Jurkat, Clone E6-1 (cell line): Measurements from ENCODE around the gene IPCEF1.

Experiments
- DNase-seq: peaks from one replicate; pipeline ENCODE4 v3.0.0-alpha.2; 2011; ENCODE audit warnings: low read depth, low spot score
- H3K4me3 ChIP-seq: 2 replicates; pipeline ENCODE4 v1.5.1; 2011; ENCODE audit warnings: mild to moderate bottlenecking, low read length, control low read depth, moderate library complexity

IPCEF1 gene

DNA sequence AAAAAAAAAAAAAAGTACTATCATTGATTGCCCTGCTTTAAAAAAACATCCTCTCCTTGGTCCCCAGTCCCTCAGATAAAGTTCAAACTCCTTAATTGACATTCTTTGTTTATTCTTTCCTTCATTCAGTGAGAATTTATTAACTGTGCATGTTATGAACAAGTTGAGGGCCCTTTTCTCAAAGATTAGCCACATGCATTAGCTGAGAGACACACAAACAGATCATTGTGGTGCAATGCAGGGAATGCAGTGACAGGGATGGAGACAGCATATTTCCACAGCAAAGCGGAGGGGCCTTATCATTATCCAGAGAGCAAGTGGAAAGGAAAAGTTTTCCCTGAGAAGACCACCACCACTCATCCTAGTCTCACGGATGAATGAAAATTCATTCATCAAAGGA, 21.9 kb upstream of the IPCEF1 start:
- no peak for DNase-seq
- H3K4me3 ChIP-seq, result no peak overlapping the region

DNA sequence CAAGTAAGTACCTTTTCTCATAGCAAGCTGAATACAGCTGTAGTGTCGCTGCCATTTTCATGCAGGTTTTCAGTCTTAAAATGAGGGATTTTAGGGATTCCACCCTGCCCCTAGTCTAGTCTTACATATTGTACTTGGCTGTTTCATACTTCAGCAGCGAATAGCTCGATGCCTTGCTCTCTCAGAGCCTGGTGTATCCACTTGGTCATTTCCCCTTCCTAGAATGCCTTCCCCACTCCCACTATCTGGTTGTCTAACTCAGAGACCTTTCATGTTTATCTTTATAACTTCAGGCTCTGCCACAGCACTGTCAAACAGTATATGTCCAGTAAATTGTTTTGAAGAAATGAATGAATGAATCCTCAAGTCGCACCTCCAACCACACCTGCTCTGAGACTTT, 21.1 kb upstream of the IPCEF1 start:
- no peak overlapping the region for H3K4me3 ChIP-seq
- DNase-seq, result no peak

DNA sequence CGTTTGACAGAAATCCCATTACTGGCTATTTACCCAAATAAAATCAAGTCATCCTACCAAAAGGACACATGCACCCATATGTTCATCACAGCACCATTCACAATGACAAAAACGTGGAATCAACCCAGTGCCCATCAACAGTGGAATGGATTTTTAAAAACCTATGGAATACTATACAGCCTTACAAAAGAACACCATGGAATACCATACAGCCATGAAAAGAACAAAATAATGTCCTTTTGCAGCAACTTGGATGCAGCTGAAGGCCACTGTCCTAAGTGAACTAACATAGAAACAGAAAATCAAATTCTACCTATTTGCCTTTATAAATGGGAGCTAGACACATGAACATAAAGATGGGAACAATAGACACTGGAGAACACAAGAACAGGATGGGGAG, 17.4 kb upstream of the IPCEF1 start:
- no peak for DNase-seq
- no peak overlapping the region for H3K4me3 ChIP-seq

DNA sequence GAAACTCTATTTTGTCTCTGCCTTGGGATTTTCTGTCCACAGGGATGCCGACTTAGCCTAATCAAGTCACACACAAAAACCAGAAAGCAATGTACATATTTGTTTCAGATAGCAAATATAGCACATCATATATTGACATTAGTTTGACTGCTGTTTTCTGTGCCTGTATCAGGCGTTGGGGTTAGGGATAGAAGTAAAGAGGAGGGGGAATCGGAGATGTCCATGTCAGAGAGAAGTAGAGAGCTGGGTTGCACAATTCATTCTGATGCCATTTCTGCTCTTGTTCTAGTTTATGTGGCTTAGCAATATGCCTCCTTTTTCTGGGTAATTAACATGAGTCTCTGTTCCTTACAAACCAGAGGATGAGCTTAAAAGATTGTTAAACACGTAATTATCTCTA, 14.7 kb upstream of the IPCEF1 start:
- DNase-seq, result no peak

DNA sequence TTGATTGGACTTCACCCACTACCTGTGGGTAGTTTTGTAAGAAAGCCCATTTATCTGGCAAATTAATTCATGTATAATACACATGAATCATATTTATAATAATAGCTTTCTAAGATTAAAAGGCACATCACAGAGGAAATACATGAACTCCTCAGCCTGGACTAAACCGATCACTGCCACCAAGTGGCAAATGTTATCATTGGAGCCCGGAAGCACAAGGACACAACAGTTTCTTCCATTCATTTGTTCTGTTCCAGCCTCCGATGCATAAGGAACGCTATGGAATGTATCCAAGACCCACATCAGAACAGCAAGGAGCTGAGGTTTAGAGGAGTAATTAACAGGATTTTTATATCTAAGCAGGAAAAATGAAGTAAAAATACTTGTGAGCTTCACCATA, 13.9 kb upstream of the IPCEF1 start:
- no peak overlapping the region for H3K4me3 ChIP-seq
- DNase-seq, result no peak

More for the DNA sequence above, 14.7 kb upstream of the IPCEF1 start:
- H3K4me3 ChIP-seq, result no peak overlapping the region

- H3K4me3 ChIP-seq, result no peak overlapping the region
Observed at GRCh38 chr6:154367839-154368695, 11.5 kb upstream of the IPCEF1 start.

GRCh38 chr6:154367336-154367735, 10.7 kb upstream of the IPCEF1 start:
- no peak for DNase-seq
- H3K4me3 ChIP-seq, result no peak overlapping the region

More at GRCh38 chr6:154367839-154368695, 11.5 kb upstream of the IPCEF1 start:
- no peak for DNase-seq

DNA sequence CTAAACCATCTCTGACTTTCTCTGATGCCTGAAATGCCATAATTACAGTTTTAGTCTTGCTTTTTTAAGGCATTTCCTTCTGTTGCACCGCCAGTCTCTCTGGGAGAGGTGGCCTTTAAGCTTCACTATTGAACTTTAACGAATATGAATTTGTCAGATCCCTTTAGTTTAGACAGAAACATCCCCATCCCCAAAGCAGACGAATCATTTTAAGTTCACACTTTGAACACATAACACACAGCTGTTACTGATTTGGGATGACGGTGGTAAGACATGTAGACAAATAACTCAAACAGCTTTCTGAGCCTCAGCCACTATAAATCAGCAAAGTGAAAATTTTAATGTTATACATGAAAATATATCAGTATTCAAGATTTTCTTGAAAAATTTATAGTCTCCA, 7.2 kb upstream of the IPCEF1 start:
- no peak for DNase-seq

DNA sequence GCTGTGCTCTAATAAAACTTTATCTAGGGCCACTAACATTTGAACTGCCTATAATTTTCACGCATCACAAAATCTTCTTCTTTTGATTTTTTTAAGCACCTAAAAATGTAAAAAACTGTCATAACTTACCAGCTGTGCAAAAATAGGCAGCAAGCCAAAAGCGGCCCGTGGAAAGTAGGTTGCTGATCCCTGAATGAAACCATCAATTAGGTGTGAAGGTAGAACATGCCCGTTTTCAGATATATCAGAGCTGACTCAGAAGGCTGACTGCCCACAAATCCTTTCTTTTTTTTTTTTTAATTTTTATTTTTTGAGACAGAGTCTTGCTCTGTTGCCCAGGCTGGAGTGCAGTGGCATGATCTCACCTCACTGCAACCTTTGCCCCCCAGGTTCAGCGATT, 4.9 kb upstream of the IPCEF1 start:
- no peak overlapping the region for H3K4me3 ChIP-seq
- DNase-seq, result no peak

More for the DNA sequence above, 7.2 kb upstream of the IPCEF1 start:
- no peak overlapping the region for H3K4me3 ChIP-seq

DNA sequence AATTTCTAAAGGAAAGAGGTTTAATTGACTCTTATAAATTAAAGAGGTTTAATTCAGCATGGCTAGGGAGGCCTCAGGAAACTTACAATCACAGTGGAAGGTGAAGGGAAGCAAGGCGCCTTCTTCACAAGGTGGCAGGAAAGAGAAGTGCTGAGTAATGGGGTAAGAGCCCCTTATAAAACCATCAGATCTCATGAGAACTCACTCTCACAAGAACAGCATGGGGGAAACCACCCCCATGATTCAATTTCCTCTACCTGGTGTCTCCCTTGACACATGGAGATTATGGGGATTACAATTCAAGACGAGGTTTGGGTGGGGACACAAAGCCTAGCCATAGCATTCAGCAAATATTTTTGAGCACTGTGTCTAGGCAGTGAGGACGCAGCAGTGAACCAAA, 3.9 kb upstream of the IPCEF1 start:
- no peak for DNase-seq
- H3K4me3 ChIP-seq, result no peak overlapping the region

- no peak overlapping the region for H3K4me3 ChIP-seq
- DNase-seq, result no peak
Observed at GRCh38 chr6:154359679-154360078, 3.1 kb upstream of the IPCEF1 start.

DNA sequence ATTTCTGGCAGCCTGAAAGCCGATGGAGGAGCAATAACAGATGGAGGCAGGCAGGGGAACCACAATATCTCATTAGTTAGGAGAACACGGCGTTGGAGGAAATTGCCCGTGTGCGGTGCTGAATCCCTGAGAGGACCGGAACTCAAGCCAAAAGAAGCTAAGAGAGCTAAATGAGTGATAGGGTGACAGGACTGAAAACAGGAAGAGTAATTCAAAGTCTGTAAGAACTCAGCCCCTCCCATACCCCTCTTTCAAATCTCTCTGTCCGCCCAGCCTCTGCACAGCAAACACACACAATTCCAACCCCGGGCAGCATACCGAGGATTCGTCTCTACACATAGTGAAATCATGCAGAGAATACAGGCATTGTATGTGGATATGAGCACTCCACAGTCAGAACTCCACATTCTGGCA, 2.6 kb upstream of the IPCEF1 start:
- DNase-seq, result no peak
- no peak overlapping the region for H3K4me3 ChIP-seq

DNA sequence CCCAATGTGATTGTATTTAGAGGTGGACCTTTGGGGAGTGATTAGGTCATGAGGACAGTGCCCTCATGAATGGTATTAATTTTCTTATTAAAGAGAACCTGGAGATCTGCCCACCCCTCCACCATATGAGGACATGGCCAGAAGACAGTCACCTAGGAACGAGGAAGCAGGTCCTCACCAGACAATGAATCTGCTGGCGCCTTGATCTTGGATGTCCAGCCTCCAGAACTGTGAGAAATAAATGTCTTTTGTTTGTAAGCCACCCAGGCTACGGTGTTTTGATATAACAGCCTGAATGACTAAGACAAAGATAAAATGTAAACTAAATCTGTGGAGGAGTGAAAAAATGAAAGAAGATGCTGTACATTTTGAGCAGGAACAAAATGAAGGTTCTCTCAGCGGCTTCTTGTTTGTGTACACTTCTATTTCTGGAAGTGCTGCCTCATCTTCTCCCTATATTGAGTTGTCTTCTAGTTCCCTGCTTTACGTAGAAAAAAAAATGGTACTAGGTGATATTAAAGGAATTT, 1.5 kb upstream of the IPCEF1 start:
- H3K4me3 ChIP-seq, result no peak overlapping the region
- no peak for DNase-seq

- no peak for DNase-seq
- H3K4me3 ChIP-seq, result no peak overlapping the region
Observed at GRCh38 chr6:154356113-154356512, 490 bp downstream of the IPCEF1 start.

GRCh38 chr6:154354265-154354777, 2.3 kb downstream of the IPCEF1 start:
- no peak for DNase-seq
- no peak overlapping the region for H3K4me3 ChIP-seq

DNA sequence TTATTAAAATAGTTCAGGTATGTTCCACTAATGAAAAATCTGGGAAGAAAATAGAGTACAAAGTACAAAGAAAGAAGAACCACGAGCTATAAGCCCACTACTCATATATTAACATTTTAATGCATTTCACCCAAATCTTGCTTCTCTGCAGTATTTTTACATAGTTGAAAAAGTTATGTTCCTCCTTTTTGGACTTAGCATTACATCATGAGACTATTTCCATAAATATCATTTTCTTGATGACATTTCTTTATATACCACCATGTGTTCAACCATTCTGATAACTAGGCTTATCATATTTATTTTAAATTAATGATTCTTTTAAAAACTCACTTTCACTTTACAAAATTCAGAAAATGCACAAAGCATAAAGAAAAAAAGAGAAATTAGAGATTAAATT, 3.0 kb downstream of the IPCEF1 start:
- no peak overlapping the region for H3K4me3 ChIP-seq
- DNase-seq, result no peak

- DNase-seq, result no peak
- H3K4me3 ChIP-seq, result no peak overlapping the region
Observed at GRCh38 chr6:154352898-154353585, 3.6 kb downstream of the IPCEF1 start.

- H3K4me3 ChIP-seq, result no peak overlapping the region
- DNase-seq, result no peak
Observed at GRCh38 chr6:154350293-154350692, 6.3 kb downstream of the IPCEF1 start.

DNA sequence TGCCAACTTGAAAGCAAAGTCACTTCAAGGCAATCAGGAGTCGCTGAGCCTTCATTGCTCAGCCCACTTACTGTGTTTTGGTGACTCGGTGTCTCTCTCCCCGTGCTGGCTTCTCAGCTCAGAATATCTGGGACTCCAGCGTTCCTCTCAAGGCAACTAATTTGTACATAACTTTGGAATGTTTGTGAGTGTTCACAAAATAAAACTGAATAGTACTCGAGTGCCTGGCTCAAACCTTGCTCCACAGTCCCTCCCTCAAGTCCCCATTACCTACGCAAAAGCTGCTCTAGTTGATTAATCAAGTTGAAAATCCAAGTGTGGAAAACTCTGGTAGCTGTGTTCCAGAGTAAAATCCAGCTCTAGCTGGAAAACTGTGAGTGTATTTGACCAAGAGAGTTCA, 8.6 kb downstream of the IPCEF1 start:
- DNase-seq, result no peak
- H3K4me3 ChIP-seq, result no peak overlapping the region

GRCh38 chr6:154345811-154346210, 10.8 kb downstream of the IPCEF1 start:
- DNase-seq, result no peak
- no peak overlapping the region for H3K4me3 ChIP-seq
